Activated T-helper 1 cell treated with anti-CD3 and anti-CD28 coated beads, Interleukin-12 subunit alpha, Interleukin-12 subunit beta, Interleukin-2, Interleukin-4 antibody, amounts not matched to agents 30 ng/mL and 10 ng/mL and 1 ng/mL, durations not matched to agents 14 hours and 24 hours and 36 hours (primary cell): ENCODE results near the gene ADAP1. TPM values are rescaled to one million over a fixed set of nuclear protein-coding genes. Genes with fewer than 3 reads are reported as not detected.

Experiments used
- DNase-seq: peaks from one replicate; pipeline ENCODE4 v3.0.0; 2021; ENCODE audit warnings: low spot score
- H3K27ac Mint-ChIP-seq: one replicate; pipeline ENCODE4 v1.8.0; 2021; ENCODE audit warnings: mild to moderate bottlenecking, mixed read lengths
- H3K27me3 Mint-ChIP-seq: one replicate; pipeline ENCODE4 v1.8.0; 2022; ENCODE audit warnings: mild to moderate bottlenecking, moderate library complexity, mixed read lengths; ENCODE audit not compliant: insufficient read depth
- H3K36me3 Mint-ChIP-seq: one replicate; pipeline ENCODE4 v1.8.0; 2021; ENCODE audit warnings: low read depth, mixed read lengths
- H3K4me1 Mint-ChIP-seq: one replicate; pipeline ENCODE4 v1.8.0; 2021; ENCODE audit warnings: low read depth, mixed read lengths
- H3K4me3 Mint-ChIP-seq: one replicate; pipeline ENCODE4 v1.8.0; 2021; ENCODE audit warnings: mild to moderate bottlenecking, moderate library complexity, mixed read lengths
- H3K9me3 Mint-ChIP-seq: one replicate; pipeline ENCODE4 v1.8.0; 2021; ENCODE audit warnings: mixed read lengths
- intact Hi-C: fragments of 100-400 bp; cut with micrococcal nuclease; formaldehyde crosslinking; loops from one replicate; pipeline ENCODE4 v1.15.1; 2024
- total RNA-seq: library from RNA; stranded (reverse); gene quantifications from 2 replicates; pipeline ENCODE4 v1.2.3, GENCODE V29; 2022

Gene ADAP1
- total RNA-seq, 1 donor from 2014 or later: 80.9 TPM

- DNase-seq: no peak
- Mint-ChIP-seq H3K36me3 (peaks cover 22% of the 10 kb centered on the region), H3K4me1 (no peaks in the 10 kb centered on the region), H3K9me3 (no peaks in the 10 kb centered on the region), H3K27me3 (no peaks in the 10 kb centered on the region), H3K27ac (no peak overlapping the region), H3K4me3 (no peak overlapping the region)
- intact Hi-C loops: no loop called here
Observed at GRCh38 chr7:851204-851603, 103.3 kb downstream of the ADAP1 start.

GRCh38 chr7:849781-850180 is 104.7 kb downstream of the ADAP1 start:
- Mint-ChIP-seq H3K4me1 (no peaks in the 10 kb centered on the region), H3K4me3 (no peak overlapping the region), H3K36me3 (peaks cover 19% of the 10 kb centered on the region), H3K27me3 (no peaks in the 10 kb centered on the region), H3K9me3 (no peaks in the 10 kb centered on the region), H3K27ac (no peak overlapping the region)
- intact Hi-C loops: no loop called here
- DNase-seq: no peak

- H3K4me3 Mint-ChIP-seq: no peak overlapping the region
- no peaks in the 10 kb centered on the region for H3K4me1 Mint-ChIP-seq
- H3K27me3 Mint-ChIP-seq: no peaks in the 10 kb centered on the region
- peaks cover 19% of the 10 kb centered on the region for H3K36me3 Mint-ChIP-seq
- intact Hi-C loops: no loop called here
- DNase-seq: no peak
- no peaks in the 10 kb centered on the region for H3K9me3 Mint-ChIP-seq
- no peak overlapping the region for H3K27ac Mint-ChIP-seq
Observed at GRCh38 chr7:849145-849544, 105.3 kb downstream of the ADAP1 start.

Other genes starting within 250 kb of the ADAP1 start
- 42.7 and 52.4 TPM in 2 replicates for gene DNAAF5, start 228.0 kb downstream of the ADAP1 start, total RNA-seq
- gene PRKAR1B, start 227.4 kb downstream of the ADAP1 start, total RNA-seq: 37.0 and 37.8 TPM in 2 replicates
- gene SUN1, start 122.2 kb downstream of the ADAP1 start, total RNA-seq: 76.4 and 82.2 TPM in 2 replicates
- gene GET4, start 78.1 kb downstream of the ADAP1 start, total RNA-seq: 38.7 and 43.8 TPM in 2 replicates
- gene COX19, start 20.9 kb upstream of the ADAP1 start, total RNA-seq: 14.3 and 18.6 TPM in 2 replicates
- gene CYP2W1, start 28.5 kb upstream of the ADAP1 start, total RNA-seq: not detected in 2 replicates
- 2.2 and 2.8 TPM in 2 replicates for gene GPR146, start 89.9 kb upstream of the ADAP1 start, total RNA-seq
- not detected in 2 replicates for gene GPER1, start 133.4 kb upstream of the ADAP1 start, total RNA-seq
- gene ZFAND2A, start 205.5 kb upstream of the ADAP1 start, total RNA-seq: 21.2 and 21.9 TPM in 2 replicates